IMR-90 (cell line): Measurements from ENCODE around the gene KCNQ1.

Experiments
- BHLHE40 ChIP-seq: fragments of 150-350 bp; IDR thresholded peaks from 2 replicates; pipeline ENCODE4 v1.6.1; 2016; ENCODE audit warnings: mild to moderate bottlenecking, low read depth, low read length
- CEBPB ChIP-seq: IDR thresholded peaks from 2 replicates; pipeline ENCODE4 v1.6.1; 2012; ENCODE audit warnings: low read depth, low read length, improper control_type of control experiment
- FOS ChIP-seq: fragments of 150-350 bp; IDR thresholded peaks from 2 replicates; pipeline ENCODE4 v1.6.1; 2016; ENCODE audit warnings: low read depth, low read length
- MAFK ChIP-seq: IDR thresholded peaks from 2 replicates; pipeline ENCODE4 v1.6.1; 2012; ENCODE audit warnings: low read depth, low read length, improper control_type of control experiment
- MXI1 ChIP-seq: IDR thresholded peaks from 2 replicates; pipeline ENCODE4 v1.6.1; 2012; ENCODE audit warnings: low read depth, mild to moderate bottlenecking, low read length, moderate library complexity, borderline replicate concordance
- POLR2A ChIP-seq: IDR thresholded peaks from 2 replicates; pipeline ENCODE4 v1.6.1; 2012; ENCODE audit warnings: mild to moderate bottlenecking, low read depth, low read length
- RAD21 ChIP-seq: IDR thresholded peaks from 2 replicates; pipeline ENCODE4 v1.6.1; 2012; ENCODE audit warnings: low read length, improper control_type of control experiment
- RCOR1 ChIP-seq: IDR thresholded peaks from 2 replicates; pipeline ENCODE4 v1.6.1; 2012; ENCODE audit warnings: mild to moderate bottlenecking, low read length, improper control_type of control experiment; ENCODE audit not compliant: insufficient replicate concordance
- RFX5 ChIP-seq: IDR thresholded peaks from 2 replicates; pipeline ENCODE4 v1.8.0; 2012; ENCODE audit warnings: low read depth, mild to moderate bottlenecking, low read length, moderate library complexity
- SMC3 ChIP-seq: fragments of 150-350 bp; IDR thresholded peaks from 2 replicates; pipeline ENCODE4 v1.6.1; 2016; ENCODE audit warnings: low read depth, mild to moderate bottlenecking, antibody characterized with exemption, low read length, moderate library complexity
- USF2 ChIP-seq: fragments of 150-350 bp; IDR thresholded peaks from 2 replicates; pipeline ENCODE4 v1.6.1; 2017; ENCODE audit warnings: mild to moderate bottlenecking, antibody characterized with exemption, low read length, low read depth
- TF ChIP-seq, protein P1 (sequence below): conservative IDR thresholded peaks from 2 replicates; pipeline ENCODE4 v1.5.1; 2012; ENCODE audit warnings: mild to moderate bottlenecking, low read depth, low read length, improper control_type of control experiment
- TF ChIP-seq, protein P2 (sequence below): fragments of 150-350 bp; IDR thresholded peaks from 2 replicates; pipeline ENCODE4 v1.6.1; 2016; ENCODE audit warnings: low read depth, mild to moderate bottlenecking, low read length, moderate library complexity, borderline replicate concordance

- TF ChIP-seq, protein P1, sequence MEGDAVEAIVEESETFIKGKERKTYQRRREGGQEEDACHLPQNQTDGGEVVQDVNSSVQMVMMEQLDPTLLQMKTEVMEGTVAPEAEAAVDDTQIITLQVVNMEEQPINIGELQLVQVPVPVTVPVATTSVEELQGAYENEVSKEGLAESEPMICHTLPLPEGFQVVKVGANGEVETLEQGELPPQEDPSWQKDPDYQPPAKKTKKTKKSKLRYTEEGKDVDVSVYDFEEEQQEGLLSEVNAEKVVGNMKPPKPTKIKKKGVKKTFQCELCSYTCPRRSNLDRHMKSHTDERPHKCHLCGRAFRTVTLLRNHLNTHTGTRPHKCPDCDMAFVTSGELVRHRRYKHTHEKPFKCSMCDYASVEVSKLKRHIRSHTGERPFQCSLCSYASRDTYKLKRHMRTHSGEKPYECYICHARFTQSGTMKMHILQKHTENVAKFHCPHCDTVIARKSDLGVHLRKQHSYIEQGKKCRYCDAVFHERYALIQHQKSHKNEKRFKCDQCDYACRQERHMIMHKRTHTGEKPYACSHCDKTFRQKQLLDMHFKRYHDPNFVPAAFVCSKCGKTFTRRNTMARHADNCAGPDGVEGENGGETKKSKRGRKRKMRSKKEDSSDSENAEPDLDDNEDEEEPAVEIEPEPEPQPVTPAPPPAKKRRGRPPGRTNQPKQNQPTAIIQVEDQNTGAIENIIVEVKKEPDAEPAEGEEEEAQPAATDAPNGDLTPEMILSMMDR = no peak
- TF ChIP-seq RCOR1 (no peak), SMC3 (no peak), POLR2A (no peak), USF2 (no peak), RFX5 (no peak), RAD21 (no peak), BHLHE40 (no peak), FOS (no peak), CEBPB (no peak), MXI1 (no peak), MAFK (no peak)
- TF ChIP-seq, protein P2, sequence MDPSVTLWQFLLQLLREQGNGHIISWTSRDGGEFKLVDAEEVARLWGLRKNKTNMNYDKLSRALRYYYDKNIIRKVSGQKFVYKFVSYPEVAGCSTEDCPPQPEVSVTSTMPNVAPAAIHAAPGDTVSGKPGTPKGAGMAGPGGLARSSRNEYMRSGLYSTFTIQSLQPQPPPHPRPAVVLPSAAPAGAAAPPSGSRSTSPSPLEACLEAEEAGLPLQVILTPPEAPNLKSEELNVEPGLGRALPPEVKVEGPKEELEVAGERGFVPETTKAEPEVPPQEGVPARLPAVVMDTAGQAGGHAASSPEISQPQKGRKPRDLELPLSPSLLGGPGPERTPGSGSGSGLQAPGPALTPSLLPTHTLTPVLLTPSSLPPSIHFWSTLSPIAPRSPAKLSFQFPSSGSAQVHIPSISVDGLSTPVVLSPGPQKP = no peak
Measured at GRCh38 chr11:2725368-2726300, 280.8 kb downstream of the KCNQ1 start.
